Stomach (tissue), 9 donors: ENCODE results near the gene MAMLD1. TPM values are rescaled to one million over a fixed set of nuclear protein-coding genes. Genes with fewer than 3 reads are reported as not detected.

Experiments
- DNase-seq, 2 donors: peaks; one replicate each; pipeline versions ENCODE4 v3.0.0 to v3.0.0-alpha.2; 2013 to 2019
- H3K27ac ChIP-seq, 5 donors: fragments of 200-600 bp in 4 of 5; sonication (generic) in 4 of 5; one replicate each; pipeline ENCODE4 v1.5.1; 2013 to 2019; ENCODE audit warnings: mild to moderate bottlenecking in 1 of 5, moderate library complexity in 1 of 5
- H3K27me3 ChIP-seq, 3 donors: fragments of 200-600 bp; sonication (generic); one replicate each; pipeline ENCODE4 v1.5.1; 2017 to 2019; ENCODE audit warnings: mixed run types in 1 of 3
- H3K36me3 ChIP-seq, 4 donors: fragments of 200-600 bp; sonication (generic); 1 replicate in 3 of 4; 2 replicates in 1 of 4; pipeline ENCODE4 v1.5.1; 2016 to 2019
- H3K4me1 ChIP-seq, 4 donors: fragments of 200-600 bp; sonication (generic); one replicate each; pipeline ENCODE4 v1.5.1; 2016 to 2019
- H3K4me3 ChIP-seq, 4 donors: fragments of 200-600 bp; sonication (generic) in 3 of 4; one replicate each; pipeline ENCODE4 v1.5.1; 2016 to 2019; ENCODE audit warnings: mild to moderate bottlenecking in 1 of 4
- H3K9me3 ChIP-seq, 4 donors: fragments of 200-600 bp; sonication (generic); one replicate each; pipeline ENCODE4 v1.5.1; 2016 to 2019
- EP300 ChIP-seq: sonication (generic); formaldehyde crosslinking; IDR thresholded peaks from one replicate; pipeline ENCODE4 v1.6.1; 2017; ENCODE audit warnings: antibody characterized with exemption
- POLR2A ChIP-seq, 4 donors: fragments of 450-650 bp; IDR thresholded peaks; one replicate each; pipeline ENCODE4 v1.6.1; 2016; ENCODE audit warnings: antibody characterized with exemption in 4 of 4, control low read depth in 2 of 4, mild to moderate bottlenecking in 1 of 4, moderate library complexity in 1 of 4
- POLR2AphosphoS5 ChIP-seq, 3 donors: sonication (generic); formaldehyde crosslinking; IDR thresholded peaks; one replicate each; pipeline ENCODE4 v1.6.1; 2016; ENCODE audit warnings: antibody characterized with exemption in 3 of 3
- WGBS, 5 donors: extraction: QIAGEN DNeasy Blood & Tissue Kit in 3 of 5; methylation state at CpG; one replicate each; pipeline versions ENCODE4 v1.1.5 to v1.1.7; 2013 to 2018; 5-methylcytosine and 5-hydroxymethylcytosine counted together
- intact Hi-C: fragments of 100-400 bp; cut with DNase I; formaldehyde crosslinking; loops from one replicate; pipeline ENCODE4 v1.15.1; 2023; ENCODE audit warnings: low total_unique reads
- polyA plus RNA-seq, 3 donors: library from polyadenylated mRNA; stranded (reverse); fragments of 200-250 nt; gene quantifications; one replicate each; pipeline ENCODE4 v1.2.3, GENCODE V29; 2013
- total RNA-seq, 5 donors: library from RNA; depleted of rRNA; stranded (reverse); fragments of >200 nt; gene quantifications; one replicate each; pipeline versions ENCODE4 v1.1.0 to v1.2.3, GENCODE V29; 2014 to 2016
- TF ChIP-seq, protein P1 (sequence below), 7 experiments: fragments of 450-650 bp in 4 of 7; fragments of 200-600 bp in 3 of 7; sonication (generic) in 3 of 7; IDR thresholded peaks; one replicate each; pipeline ENCODE4 v1.5.1; 2016 to 2019; ENCODE audit warnings: antibody characterized with exemption in 7 of 7, control low read depth in 2 of 7, mild to moderate bottlenecking in 1 of 7
- donor health status: healthy with polysubstance abuse.
- donor health status: Bipolar disorder and iron deficiency.
- donor health status: healthy.

The MAMLD1 gene
- total and polyA plus RNA-seq, 8 donors = 0.73 to 6.4 (median 1.7) TPM; not detected in 1

DNA sequence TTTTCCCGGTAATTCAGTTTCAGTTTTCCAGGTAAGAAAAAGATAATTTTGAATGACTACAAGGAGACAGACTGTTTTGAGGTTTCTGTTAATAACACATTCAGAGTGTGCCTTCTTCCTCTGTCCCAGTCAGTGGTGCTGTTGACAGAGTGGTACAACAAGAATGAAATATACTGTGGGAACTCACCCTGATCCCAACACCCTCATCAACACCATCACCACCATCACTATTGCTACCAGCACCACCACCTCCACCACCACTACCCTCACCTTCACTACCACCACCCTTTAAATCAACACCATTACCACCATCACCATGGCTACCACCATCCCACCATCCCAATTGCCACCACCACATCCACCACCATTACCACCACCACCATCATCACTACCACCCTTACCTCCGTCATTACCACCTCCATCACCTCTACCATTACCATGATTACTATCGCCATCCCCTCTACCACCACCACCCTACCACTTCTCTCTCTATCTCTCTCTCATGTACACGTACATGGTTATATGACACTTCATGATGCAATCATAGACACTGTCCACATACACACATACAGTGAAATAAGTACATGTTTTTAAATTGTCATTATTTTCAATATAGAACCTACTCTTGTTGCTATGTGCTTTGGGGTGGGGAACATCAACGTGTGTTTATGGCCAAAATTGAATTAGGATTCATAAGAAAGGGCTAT, 91.5 kb downstream of the MAMLD1 start:
- no peak overlapping the region for H3K27ac ChIP-seq
- intact Hi-C loops = no loop called here
- no peaks in the 10 kb centered on the region for H3K9me3 ChIP-seq
- WGBS, 5 donors = 68 to 84% (median 73%) methylated on average over 5 of the region's 5 CpGs
- H3K36me3 ChIP-seq = no peaks in the 10 kb centered on the region
- no peak overlapping the region for H3K4me3 ChIP-seq
- no peaks in the 10 kb centered on the region for H3K4me1 ChIP-seq
- DNase-seq = no peak
- TF ChIP-seq POLR2AphosphoS5 (IDR thresholded peaks at IDR 0.05) (no peak), EP300 (no peak), POLR2A (IDR thresholded peaks at IDR 0.05) (no peak)
- TF ChIP-seq, protein P1, sequence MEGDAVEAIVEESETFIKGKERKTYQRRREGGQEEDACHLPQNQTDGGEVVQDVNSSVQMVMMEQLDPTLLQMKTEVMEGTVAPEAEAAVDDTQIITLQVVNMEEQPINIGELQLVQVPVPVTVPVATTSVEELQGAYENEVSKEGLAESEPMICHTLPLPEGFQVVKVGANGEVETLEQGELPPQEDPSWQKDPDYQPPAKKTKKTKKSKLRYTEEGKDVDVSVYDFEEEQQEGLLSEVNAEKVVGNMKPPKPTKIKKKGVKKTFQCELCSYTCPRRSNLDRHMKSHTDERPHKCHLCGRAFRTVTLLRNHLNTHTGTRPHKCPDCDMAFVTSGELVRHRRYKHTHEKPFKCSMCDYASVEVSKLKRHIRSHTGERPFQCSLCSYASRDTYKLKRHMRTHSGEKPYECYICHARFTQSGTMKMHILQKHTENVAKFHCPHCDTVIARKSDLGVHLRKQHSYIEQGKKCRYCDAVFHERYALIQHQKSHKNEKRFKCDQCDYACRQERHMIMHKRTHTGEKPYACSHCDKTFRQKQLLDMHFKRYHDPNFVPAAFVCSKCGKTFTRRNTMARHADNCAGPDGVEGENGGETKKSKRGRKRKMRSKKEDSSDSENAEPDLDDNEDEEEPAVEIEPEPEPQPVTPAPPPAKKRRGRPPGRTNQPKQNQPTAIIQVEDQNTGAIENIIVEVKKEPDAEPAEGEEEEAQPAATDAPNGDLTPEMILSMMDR (IDR thresholded peaks at IDR 0.05) = no peak
- H3K27me3 ChIP-seq = no peaks in the 10 kb centered on the region

DNA sequence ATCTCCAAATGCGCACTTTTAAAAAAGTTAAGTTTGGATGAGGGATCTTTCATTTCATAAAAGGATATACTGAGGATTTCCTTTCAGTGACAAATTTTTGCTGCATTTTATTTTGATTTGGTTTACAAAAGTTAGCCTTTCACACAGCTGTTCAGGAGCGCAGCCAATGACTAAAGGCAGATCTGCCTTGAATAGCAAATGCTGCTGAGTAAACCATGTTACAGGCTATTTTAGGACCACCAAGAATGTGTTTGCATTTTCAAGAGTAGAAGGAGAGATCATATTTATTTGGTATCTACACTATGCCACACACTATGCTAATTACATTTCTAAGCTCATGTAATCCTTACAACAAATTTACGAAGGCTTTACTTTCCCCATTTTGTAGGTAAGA, 92.1 kb downstream of the MAMLD1 start:
- Histone ChIP-seq H3K36me3 (no peaks in the 10 kb centered on the region), H3K9me3 (no peaks in the 10 kb centered on the region), H3K27ac (no peak overlapping the region), H3K4me3 (no peak overlapping the region), H3K4me1 (no peaks in the 10 kb centered on the region), H3K27me3 (no peaks in the 10 kb centered on the region)
- intact Hi-C loops = no loop called here
- TF ChIP-seq EP300 (no peak), POLR2AphosphoS5 (IDR thresholded peaks at IDR 0.05) (no peak), POLR2A (IDR thresholded peaks at IDR 0.05) (no peak)
- TF ChIP-seq, protein P1 (IDR thresholded peaks at IDR 0.05) = no peak
- DNase-seq = peak in 1 of 2 donors; percentile 20
- 66 to 81% (median 75%) methylated on average over 3 of the region's 3 CpGs for WGBS, 5 donors

DNA sequence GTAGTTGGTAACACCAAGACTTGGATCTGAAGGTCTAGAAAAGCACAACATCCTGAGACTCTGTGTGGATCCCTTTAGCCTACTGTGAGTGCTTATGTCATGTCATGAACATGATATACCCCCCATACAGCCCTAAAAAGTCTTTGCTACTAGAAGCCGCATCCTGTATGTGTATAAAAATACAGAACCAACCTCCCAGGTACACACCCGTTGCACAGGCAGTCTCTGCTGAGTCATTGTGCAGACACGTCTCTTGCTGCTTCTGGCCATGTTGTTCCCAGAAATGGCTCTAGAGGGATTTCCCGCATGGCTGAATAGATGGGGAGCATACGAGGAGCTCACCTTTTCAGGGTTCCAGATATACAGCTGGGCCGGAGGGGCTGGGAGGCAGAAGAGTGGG, 93.3 kb downstream of the MAMLD1 start:
- DNase-seq = no peak
- WGBS, 5 donors = 70 to 82% (median 78%) methylated on average over 5 to 6 of the region's 6 CpGs
- Histone ChIP-seq H3K36me3 (no peaks in the 10 kb centered on the region), H3K27ac (no peak overlapping the region), H3K27me3 (no peaks in the 10 kb centered on the region), H3K4me1 (no peaks in the 10 kb centered on the region), H3K9me3 (no peaks in the 10 kb centered on the region), H3K4me3 (no peak overlapping the region)
- intact Hi-C loops = no loop called here
- no peak for TF ChIP-seq POLR2AphosphoS5 (IDR thresholded peaks at IDR 0.05)
- no peak for TF ChIP-seq EP300
- no peak for TF ChIP-seq POLR2A (IDR thresholded peaks at IDR 0.05)
- TF ChIP-seq, protein P1 (IDR thresholded peaks at IDR 0.05) = no peak

DNA sequence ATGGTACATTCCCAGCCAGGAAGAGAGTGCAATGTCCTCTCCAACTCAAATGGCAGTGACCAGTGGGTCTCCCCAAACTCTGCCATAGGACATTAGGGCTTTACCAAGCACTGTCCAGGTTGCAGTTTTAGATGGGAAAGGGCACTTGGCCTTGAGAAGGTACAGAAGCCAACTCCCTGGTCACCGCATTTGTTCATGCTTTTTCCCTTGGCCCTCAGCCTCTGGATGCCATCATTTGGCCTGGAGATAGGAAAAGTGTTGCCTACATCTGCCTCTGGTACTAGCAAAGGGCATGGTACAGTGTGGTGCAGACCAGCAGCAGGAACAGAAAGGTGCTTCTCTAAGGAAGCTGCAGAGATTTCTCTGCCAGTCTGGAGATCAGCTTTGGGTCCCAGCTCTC, 93.8 kb downstream of the MAMLD1 start:
- Histone ChIP-seq H3K36me3 (no peaks in the 10 kb centered on the region), H3K27me3 (no peaks in the 10 kb centered on the region), H3K9me3 (no peaks in the 10 kb centered on the region), H3K27ac (no peak overlapping the region), H3K4me3 (no peak overlapping the region), H3K4me1 (no peaks in the 10 kb centered on the region)
- intact Hi-C loops = no loop called here
- DNase-seq = no peak
- TF ChIP-seq, protein P1 (IDR thresholded peaks at IDR 0.05) = no peak
- TF ChIP-seq POLR2AphosphoS5 (IDR thresholded peaks at IDR 0.05) = no peak
- 83 to 100% (median 92%) methylated on average over 1 of the region's 1 CpG for WGBS, 5 donors
